Spleen (tissue), 7 donors: ENCODE data around the gene CMPK2.

Experiments
- POLR2A ChIP-seq, 3 donors: fragments of 450-650 bp; IDR thresholded peaks; one replicate each; pipeline ENCODE4 v1.5.1; 2017; ENCODE audit warnings: antibody characterized with exemption in 3 of 3, mild to moderate bottlenecking in 1 of 3
- POLR2AphosphoS5 ChIP-seq, 3 donors: sonication (generic); formaldehyde crosslinking; IDR thresholded peaks; one replicate each; pipeline ENCODE4 v1.5.1; 2017; ENCODE audit warnings: antibody characterized with exemption in 3 of 3
- TF ChIP-seq, protein P1 (sequence below), 11 experiments: fragments of 200-600 bp in 7 of 11; fragments of 450-650 bp in 4 of 11; sonication (generic) in 4 of 11; IDR thresholded peaks in 8 of 11; conservative IDR thresholded peaks in 3 of 11; 1 replicate in 7 of 11; 2 replicates in 4 of 11; pipeline versions ENCODE4 v1.4.0 to v1.8.0; 2016 to 2021; ENCODE audit warnings: antibody characterized with exemption in 11 of 11, inconsistent platforms in 4 of 11, mild to moderate bottlenecking in 1 of 11
- donor health status: DM: no; HTN: no; CAD: no; lungs with moderate emphysema.
- donor health status: DM: no; HTN: no; CAD: no.
- donor health status: DM: no; HTN: no; CAD: no.

DNA sequence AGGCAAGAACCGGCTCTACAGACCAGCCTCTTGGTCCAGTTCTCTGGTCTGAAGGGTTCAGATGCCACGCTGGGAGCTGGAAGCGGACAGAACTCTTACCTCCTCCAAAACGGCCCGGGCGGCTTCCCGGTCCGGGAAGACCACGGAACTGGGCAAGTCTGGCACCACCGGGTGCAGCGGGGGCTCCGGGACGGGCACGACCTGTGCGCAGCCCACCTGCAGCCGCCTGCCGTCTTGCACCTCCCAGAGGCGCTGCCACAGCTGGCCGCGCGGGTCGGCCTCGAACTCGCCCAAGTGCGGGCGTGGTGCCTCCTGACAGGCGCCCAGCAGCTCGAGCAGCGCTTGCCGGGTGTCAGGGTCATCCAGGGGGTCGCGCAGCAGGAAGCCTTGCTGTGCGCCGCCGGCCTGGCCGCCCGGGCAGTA is 773 bp downstream of the CMPK2 start:
- TF ChIP-seq, protein P1, sequence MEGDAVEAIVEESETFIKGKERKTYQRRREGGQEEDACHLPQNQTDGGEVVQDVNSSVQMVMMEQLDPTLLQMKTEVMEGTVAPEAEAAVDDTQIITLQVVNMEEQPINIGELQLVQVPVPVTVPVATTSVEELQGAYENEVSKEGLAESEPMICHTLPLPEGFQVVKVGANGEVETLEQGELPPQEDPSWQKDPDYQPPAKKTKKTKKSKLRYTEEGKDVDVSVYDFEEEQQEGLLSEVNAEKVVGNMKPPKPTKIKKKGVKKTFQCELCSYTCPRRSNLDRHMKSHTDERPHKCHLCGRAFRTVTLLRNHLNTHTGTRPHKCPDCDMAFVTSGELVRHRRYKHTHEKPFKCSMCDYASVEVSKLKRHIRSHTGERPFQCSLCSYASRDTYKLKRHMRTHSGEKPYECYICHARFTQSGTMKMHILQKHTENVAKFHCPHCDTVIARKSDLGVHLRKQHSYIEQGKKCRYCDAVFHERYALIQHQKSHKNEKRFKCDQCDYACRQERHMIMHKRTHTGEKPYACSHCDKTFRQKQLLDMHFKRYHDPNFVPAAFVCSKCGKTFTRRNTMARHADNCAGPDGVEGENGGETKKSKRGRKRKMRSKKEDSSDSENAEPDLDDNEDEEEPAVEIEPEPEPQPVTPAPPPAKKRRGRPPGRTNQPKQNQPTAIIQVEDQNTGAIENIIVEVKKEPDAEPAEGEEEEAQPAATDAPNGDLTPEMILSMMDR (IDR thresholded peaks at IDR 0.05 in 8 of 11, conservative IDR thresholded peaks at IDR 0.05 in 3 of 11), result no peak
- TF ChIP-seq POLR2A (IDR thresholded peaks at IDR 0.05) (no peak), POLR2AphosphoS5 (IDR thresholded peaks at IDR 0.05) (peak in 1 of 3 donors; percentile 21)
